GM06990 (cell line): ENCODE data around the gene CLEC4E.

Experiments used
- DNase-seq: peaks from one replicate; pipeline ENCODE4 v3.0.0-alpha.2; 2011; ENCODE audit not compliant: insufficient read length; ENCODE audit errors: extremely low read depth
- H3K27me3 ChIP-seq: replicated peaks from 2 replicates; pipeline ENCODE4 v1.6.0; 2011; ENCODE audit warnings: low read length; ENCODE audit not compliant: control insufficient read depth, insufficient read depth
- H3K36me3 ChIP-seq: 2 replicates; pipeline ENCODE4 v1.5.1; 2011; ENCODE audit warnings: low read length; ENCODE audit not compliant: control insufficient read depth, insufficient read depth
- H3K4me3 ChIP-seq: replicated peaks from 2 replicates; pipeline ENCODE4 v1.5.1; 2011; ENCODE audit warnings: low read depth, mild to moderate bottlenecking, control low read depth, low read length
- CTCF ChIP-seq: IDR thresholded peaks from 2 replicates; pipeline ENCODE4 v1.5.1; 2011; ENCODE audit warnings: low read length, control low read depth, mild to moderate bottlenecking, inconsistent platforms; ENCODE audit not compliant: insufficient read depth, poor library complexity, severe bottlenecking

CLEC4E gene

GRCh38 chr12:8508910-8509841, 31.5 kb downstream of the CLEC4E start:
- TF ChIP-seq CTCF, result no peak
- H3K36me3 ChIP-seq, result no peaks in the 10 kb centered on the region
- no peak for DNase-seq
- no peaks in the 10 kb centered on the region for H3K27me3 ChIP-seq
- no peak overlapping the region for H3K4me3 ChIP-seq

- no peak overlapping the region for H3K4me3 ChIP-seq
- TF ChIP-seq CTCF, result no peak
Measured at GRCh38 chr12:8508223-8508622, 32.5 kb downstream of the CLEC4E start.

GRCh38 chr12:8507596-8507995, 33.1 kb downstream of the CLEC4E start:
- TF ChIP-seq CTCF, result no peak
- Histone ChIP-seq H3K4me3 (no peak overlapping the region), H3K36me3 (no peaks in the 10 kb centered on the region), H3K27me3 (no peaks in the 10 kb centered on the region)
- no peak for DNase-seq

More at GRCh38 chr12:8508223-8508622, 32.5 kb downstream of the CLEC4E start:
- DNase-seq, result no peak
- Histone ChIP-seq H3K36me3 (no peaks in the 10 kb centered on the region), H3K27me3 (no peaks in the 10 kb centered on the region)

- no peak overlapping the region for H3K4me3 ChIP-seq
- H3K27me3 ChIP-seq, result no peaks in the 10 kb centered on the region
- DNase-seq, result no peak
- TF ChIP-seq CTCF, result no peak
- no peaks in the 10 kb centered on the region for H3K36me3 ChIP-seq
Measured at GRCh38 chr12:8504351-8504750, 36.4 kb downstream of the CLEC4E start.

GRCh38 chr12:8501720-8502119, 39.0 kb downstream of the CLEC4E start:
- H3K27me3 ChIP-seq, result no peaks in the 10 kb centered on the region

More at GRCh38 chr12:8501720-8502119, 39.0 kb downstream of the CLEC4E start:
- Histone ChIP-seq H3K4me3 (no peak overlapping the region), H3K36me3 (no peaks in the 10 kb centered on the region)
- no peak for TF ChIP-seq CTCF
- DNase-seq, result no peak
